Measurements from ENCODE around the gene MSRB3.
"Not testable (repeated sequence)": the region's sequence is repeated elsewhere in the genome, so short reads cannot be mapped to it uniquely, and the experiment has no call there.

MSRB3 gene

DNA sequence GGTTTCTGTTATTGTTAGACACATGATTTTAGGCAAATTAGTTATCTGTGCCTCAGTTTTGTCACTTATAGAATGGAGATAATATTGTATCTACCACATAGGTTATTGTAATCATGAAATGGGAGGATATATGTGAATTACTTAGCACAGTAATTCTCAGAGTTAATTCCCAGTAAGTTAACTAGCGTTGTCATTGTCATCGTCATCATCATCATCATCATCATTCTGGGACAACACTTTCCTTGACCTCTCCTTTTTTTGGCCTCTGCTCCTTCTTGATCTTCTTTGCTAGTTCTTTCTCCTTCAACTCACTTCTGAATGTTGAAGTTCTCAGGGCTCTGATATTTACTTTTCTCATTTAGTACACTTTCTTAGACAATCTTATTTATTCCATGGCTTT is 13.8 kb downstream of the MSRB3 start:
- no peak for DNase-seq

DNA sequence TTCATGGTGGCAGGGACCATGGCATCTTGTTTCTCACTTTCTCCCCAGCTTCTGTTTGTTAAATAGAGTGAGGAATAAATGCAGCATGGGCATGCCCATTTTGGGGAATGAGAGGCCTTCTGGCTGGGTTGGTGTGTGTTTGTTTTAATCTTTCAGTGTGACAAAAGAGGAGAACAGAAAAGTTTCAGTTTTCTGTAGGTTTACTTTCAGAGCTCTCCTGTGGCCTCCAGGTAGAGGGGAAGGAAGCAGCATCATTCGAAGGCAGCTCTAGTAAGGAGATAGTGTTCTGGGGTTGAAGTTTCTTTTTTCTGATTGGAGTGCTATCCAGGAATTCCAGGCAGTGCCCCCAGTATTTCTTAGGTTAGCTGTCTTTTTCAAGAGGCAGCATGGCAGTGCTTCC is 15.3 kb downstream of the MSRB3 start:
- no peak for DNase-seq

DNA sequence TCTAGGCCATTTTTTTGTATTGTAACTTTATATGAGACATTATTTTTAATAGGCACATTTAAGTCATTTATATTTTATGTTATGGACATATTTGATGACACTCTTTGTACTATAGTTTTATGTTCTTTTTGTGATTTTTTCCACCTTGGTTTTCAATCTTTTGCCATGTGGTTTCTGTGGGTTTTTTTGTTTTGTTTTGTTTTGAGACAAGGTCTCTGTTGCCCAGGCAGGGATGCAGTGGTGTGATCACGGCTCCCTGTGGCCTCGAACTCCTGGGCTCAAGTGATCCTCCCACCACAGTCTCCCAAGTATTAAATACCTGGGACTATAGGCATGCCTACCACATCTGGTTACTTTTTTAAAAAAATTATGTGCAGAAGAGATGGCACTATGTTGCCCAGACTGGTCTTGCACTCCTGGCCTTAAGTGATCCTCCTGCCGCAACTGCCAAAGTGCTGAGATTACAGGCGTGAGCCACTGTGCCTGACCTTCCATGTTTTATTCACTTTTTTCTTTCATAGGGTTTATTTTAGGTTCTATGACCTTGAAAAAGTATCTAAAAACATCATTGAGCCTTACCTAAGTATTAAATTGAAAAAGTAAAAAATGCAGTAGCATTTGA is 16.3 kb downstream of the MSRB3 start:
- no peak for DNase-seq

DNA sequence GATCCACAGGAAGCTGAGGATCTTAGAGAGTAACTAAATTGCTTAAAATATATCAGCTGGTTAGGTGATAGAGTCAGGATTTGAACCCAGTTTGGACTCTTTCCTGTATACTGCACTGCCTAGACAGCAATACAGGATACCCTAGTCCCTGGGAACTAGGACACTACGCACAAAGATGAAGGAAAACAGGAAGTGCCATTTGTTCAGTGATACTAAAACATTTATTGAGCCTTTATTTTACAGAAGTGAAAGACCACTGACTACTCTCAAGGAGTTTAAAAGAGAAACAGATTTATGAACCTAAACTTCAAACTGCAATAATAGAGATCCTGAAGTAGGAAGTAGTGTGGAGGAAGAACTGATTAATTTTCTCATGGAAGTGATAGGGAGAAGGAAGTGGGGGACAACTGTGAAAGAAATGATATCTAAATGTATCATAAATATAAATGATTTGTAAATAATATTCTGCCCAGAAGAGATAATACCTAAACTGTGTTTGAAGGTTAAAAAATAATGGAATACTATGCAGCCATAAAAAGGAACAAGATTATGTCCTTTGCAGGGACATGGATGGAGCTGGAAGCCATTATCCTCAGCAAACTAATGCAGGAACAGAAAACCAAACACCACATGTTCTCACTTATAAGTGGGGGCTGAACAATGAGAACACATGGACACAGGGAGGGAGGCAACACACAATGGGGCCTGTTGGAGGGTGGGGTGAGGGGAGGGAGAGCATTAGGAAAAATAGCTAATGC is 18.2 kb downstream of the MSRB3 start:
- no peak for DNase-seq

DNA sequence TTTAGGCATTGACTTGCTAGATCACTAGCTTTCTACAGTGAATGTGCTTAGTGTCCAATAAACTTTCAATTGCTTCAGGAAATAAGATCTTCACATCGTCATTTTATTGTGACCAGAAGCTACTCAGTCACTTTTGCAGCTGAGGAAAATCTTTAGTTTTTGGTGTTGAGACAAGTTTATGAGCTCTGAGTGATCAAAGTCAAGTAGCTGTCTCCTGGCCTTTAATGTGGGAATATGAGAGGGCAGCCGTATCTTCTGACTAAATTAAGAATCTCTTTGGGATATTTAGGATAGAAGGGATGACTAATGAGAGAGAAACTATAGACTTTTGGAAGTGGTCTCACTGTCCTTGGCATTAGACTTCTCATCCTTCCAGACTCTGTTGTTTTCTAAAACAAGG is 21.6 kb downstream of the MSRB3 start:
- no peak for DNase-seq

DNA sequence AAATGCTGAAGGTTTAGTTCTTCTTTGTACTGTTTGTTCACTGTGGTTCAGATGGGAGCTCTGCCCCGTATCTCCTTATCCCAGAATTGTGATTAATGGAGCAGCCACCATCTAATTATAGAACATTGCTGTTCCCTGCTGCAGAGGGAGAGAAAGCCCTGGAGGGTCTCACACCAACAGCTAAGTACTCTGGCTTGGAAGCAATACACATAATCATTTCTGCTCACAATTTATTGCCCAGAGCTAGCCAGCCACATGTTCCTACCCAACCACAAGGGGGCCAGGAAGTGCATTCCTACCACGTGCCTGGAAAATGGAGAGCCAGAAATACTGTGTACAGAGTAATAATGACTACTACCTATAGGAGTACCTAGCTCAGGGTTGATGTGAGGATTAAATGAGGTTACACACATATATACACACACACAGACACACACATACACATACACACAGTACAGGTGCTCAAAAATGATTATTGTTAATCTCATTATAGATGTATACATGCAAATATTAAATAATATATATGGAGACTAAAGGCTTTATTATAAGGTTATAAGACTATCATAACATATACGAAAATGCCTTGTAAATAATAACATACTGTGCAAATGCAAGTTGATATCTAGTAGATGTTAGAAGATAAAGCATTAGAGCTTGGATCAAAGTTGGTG is 22.3 kb downstream of the MSRB3 start:
- DNase-seq: no peak

DNA sequence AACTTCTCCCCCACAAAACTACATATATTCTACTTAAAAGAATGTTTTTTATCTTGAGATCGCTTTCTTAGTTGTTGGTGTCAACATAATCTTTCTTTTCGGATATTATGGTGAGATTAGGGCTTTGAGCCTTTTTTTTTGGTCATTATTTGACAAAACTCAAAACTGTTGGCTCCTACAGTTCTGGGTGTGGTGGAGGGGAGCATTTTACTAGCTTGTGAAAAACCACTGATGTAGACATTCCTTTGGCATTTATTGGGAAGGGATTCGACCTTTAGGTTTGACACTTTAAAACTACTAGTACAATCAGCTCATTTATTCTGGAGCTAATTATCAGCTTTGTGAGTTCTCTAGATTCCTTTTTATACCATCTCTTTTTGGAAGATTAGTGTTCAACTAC is 24.4 kb downstream of the MSRB3 start:
- DNase-seq: no peak

DNA sequence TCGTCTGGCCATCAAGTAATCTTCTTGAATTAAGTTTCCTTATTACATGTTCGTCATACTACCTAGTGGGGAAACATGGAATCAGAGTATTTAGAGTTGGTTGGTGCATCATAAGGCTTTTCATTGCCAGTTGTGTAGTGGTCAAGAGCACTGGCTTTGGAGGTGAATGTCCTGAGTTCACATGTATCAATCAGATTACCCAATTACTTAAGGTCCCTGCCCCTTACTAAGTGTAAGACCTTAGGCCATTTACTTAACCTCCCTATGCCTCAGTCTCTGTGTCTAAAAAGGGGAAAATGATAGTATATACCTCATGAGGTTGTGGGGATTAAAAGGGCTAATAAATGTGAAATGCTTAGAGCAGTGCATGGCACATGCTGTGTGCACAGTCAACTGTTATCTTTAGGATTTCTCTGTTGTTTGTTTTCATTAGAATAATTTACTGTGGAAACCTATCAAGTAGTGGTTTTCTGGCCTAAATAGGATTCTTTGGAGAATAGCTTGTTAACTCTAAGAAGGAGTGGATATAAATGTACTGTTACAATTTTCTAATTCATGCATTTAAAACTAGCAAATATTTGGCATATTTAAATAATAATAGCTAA is 27.0 kb downstream of the MSRB3 start:
- no peak for DNase-seq

DNA sequence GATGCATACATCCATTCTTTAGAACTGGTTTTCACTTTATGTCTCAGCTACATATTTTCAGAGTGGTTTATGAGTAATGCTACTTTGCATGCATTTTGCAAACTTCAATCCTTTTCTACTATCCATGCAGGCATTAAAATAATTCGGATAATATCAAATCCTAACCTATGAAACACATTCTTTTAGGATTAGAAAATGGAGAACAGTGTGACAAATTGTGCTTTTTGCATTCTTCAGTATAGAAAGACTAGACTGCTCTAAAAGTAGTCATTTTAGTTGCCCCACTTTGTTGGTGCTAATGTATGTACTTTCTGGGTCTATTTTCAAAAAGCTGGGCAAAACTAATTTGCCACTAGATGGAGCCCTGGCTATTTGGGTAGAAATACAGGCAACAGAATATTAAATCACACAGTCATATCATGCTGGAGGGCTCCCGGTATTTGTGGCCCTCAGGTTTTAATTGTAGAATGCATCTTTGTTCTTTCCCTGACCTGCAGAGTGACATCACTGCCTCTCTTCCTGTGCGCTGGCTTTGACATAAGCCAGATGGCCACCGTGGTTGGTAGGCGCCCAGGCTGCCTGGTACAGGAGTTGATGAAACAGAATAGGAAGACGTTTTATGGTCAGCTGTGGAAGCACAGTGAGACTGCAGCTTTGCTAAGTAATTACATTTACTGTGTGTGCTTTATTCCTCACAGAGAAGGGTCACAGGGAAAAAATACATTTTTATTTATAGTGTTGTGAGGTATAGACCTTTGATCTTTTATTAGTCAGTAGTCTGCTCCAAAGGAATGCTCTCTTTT is 28.1 kb downstream of the MSRB3 start:
- DNase-seq: no peak

DNA sequence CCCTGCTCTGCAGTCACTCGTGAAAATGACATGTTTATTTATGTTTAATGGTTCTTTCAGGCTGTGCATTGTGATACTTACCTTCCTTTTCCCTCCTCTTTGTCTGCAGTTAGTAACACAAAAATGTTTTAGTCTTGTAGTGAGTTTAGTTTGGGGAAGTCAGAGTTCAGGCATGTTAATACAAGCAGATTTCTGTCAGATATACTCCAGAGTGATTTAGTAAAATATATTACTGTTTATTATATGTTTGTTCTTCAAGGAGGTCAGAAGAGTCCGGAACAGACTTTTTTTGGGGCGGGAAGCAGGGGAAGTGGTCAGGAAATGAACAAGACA is 28.7 kb downstream of the MSRB3 start:
- DNase-seq: no peak

DNA sequence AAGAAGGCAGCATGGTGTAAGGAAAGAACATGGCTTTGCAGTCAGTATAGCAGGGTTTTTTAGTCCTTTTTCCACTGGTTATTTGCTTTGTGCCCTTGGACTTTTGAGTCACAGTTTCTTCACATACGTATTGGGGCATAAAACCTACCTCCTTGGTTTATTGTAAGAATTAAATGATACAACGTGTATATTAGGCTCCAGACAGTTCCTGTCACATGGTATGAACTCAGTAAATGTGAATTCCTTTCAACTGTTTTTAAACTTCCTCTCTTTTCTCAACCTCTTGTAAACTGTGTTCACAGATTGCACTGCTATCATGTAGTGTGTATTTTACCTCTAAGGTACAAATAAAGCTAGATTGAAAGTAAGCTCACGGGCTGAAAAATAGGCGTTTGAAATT is 29.5 kb downstream of the MSRB3 start:
- no peak for DNase-seq

DNA sequence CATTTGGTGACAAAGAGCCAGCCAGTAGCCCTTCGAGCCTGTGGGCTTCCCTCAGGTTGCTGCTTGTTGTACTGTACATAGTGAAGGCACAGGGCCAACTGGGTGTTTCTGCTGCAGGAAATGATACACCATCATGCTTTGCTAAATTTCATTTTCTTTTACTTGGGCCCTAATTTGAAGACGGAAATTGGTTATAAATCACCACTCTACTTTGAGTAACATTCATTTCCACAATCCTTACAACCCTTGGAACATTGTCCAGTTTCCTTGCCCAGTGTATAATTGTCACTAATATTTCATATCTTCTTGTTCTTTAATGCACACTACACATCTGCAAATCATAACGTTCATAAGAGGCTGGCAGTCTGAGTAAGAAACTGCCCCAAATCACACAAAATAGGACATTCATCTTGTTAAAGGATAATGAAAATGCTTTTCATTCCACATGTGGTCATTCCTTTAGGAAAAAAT is 30.2 kb downstream of the MSRB3 start:
- no peak for DNase-seq

DNA sequence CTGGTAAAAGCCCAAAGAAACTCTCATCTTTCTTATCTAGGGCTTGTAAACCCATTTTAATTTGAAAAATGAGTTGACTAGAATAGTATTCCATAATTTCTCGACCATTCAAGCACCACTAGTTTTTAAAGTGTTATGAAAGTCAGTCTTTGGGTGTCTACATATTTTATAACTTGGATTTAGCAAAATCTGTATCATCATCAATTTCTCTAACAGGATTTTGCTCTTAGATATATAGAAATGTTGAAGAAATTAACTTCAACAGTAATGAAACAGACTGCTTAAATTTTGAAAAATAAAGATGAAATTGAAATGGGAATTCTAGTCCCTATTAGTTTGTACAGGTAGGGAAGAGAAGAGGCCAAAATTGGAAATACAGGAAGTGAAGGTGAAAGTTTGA is 32.8 kb downstream of the MSRB3 start:
- no peak for DNase-seq

DNA sequence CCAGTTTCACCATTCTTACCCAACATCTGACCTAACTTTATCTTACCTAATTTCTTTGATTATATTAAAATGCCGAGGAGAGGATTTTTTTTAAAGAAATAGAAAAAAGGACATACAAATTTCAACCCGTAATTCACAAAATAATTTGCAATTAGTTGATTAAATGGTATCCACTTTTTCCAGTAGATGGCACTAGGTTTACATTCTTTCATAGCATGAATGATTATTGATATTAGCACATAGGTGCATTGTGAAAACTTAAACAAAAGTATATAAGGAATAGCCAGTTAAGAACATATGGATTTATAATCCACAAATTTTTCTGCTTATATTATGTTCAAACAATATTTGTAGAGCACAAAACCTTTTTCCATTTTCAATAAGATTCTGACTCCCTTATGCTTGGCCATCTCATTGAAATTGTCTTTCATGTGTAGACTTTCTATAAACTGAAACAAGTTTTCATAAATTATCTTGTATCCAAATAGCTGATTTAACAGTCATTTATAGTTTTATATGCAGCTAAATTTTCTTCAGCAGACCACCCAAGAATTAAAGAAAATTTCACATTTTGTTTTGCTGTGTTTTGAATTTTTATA is 35.3 kb downstream of the MSRB3 start:
- no peak for DNase-seq

DNA sequence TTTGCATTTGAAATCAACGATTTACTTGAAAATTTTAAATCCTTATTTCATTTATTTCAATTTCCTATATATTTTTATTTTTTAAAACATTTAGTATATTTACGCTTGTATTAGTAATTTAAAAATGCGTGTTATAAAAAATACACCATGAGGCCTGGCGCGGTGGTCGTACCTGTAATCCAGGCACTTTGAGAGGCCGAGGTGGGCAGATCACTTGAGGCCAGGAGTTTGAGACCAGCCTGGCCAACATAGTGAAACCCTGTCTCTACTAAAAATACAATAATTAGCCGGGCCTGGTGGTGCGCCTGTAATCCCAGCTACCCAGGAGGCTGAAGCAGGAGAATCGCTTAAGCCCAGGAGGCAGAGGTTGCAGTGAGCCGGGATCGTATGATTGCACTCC is 36.8 kb downstream of the MSRB3 start:
- not testable (repeated sequence) for DNase-seq

DNA sequence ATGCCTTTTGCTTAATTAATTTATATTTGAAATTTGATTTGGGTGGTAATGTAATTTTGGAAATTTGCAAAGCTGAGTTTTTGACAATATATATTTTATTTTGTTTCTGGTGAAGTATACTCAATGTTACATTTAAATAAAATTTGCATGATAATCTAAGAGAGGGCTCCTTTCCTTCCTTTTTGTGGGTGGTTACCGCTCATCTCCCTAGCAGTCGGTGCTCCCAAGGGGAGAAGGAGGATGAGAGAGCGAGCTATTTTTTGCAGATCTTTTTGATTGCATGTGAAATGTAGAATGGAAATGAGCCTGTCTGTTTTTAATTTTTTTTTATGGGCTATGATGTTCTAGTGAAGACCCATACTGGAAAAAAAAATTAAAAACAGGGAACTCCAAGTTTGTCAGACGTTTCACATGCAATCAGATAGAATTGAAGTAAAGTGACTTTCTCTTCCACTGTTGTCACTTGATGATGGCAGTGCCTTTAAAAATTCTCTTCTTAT is 39.8 kb downstream of the MSRB3 start:
- no peak for DNase-seq

DNA sequence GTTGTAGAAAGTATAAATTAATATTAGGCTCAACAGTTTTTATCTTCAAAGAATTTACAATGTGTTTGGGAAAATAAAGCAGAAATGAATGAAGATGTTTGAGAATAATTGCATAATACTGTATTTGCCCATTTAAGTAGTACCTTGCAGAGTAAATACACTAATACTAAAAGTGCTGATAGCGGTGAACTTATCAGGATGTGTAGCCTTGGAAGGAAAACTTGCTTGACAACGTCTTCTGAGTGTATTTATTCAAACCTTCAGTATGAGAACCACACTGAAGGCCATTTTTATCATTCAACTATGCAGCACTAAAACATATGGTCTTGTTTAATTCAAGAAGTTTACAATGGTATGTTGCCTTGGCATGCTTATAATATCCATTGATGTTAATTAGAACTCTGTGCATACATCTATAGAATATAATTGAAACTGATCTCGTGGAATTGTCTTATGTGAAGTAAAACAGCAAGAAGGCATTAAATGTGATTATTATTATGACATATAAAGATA is 41.3 kb downstream of the MSRB3 start:
- DNase-seq: no peak

DNA sequence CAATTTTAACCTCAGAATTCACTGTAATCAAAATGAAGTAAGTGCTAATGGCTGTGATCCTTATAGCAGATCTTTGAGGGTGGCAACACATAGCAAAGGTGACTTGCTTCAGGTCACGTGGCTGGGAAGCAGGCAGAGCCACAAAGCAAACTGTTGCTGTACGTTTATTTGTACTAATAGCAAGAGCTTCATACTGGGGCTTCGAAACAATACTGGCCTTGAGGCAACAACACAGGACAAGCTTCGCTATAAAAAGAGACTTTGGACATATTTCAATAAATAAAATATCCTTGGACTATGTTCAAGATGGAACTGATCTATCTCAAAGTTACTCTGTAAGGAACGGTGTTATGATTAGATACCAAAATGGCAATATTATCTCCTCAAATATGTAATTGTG is 44.6 kb downstream of the MSRB3 start:
- DNase-seq: no peak

DNA sequence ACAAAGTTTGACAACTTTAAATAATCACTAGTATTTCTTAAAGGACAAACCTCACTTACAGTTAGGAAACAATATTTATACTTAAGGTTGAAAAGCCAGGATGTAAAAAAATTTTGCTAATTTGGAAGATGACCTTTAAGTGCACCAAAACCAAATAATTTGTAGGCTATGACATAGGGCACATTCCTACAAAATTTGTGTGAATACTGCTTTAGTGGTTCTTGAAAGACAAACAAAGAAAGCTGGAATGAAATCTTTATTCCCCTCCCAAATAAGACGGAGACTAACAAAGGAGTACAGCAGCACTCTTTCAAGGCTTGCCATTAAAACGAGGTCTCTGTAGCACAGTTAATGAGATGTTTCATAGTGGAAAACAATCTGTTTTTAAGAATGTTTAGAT is 45.6 kb downstream of the MSRB3 start:
- DNase-seq: no peak

DNA sequence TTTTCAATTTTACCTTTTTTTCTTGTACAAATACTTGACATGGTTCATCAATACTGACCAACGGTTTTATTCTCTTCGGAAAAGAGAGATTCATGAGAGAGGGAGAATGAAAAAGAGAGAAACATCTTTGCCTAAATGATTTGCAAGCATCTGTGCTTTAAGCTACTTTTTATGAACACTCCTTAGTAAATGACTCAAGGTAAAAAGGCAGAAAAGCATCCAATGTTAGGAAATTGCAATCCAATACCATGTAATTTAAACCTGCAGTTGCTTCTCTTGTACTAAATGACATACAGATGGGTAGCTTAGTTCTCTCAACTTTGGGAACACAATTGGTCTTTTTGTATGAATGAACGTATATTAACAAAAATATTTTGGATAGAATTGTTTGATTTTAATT is 46.1 kb downstream of the MSRB3 start:
- DNase-seq: no peak

DNA sequence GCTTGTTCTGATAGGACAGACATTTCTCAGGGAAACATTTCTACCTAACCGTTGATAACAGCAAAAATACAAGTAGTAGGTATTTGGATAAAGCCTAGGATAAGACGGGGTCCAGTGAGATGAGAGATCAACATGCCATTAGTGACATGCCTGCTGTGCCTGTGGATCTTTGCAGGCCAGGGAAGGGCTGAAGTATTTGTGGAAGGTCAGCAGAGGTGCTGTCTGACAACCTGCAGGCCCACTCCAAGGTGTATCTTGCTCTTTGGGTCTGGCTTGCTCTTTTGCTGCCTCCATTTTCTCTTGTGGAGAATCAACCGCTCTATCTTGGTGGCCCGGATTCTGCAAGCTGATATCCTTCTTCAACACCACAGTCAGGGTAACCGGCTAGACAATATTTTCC is 46.7 kb downstream of the MSRB3 start:
- no peak for DNase-seq

DNA sequence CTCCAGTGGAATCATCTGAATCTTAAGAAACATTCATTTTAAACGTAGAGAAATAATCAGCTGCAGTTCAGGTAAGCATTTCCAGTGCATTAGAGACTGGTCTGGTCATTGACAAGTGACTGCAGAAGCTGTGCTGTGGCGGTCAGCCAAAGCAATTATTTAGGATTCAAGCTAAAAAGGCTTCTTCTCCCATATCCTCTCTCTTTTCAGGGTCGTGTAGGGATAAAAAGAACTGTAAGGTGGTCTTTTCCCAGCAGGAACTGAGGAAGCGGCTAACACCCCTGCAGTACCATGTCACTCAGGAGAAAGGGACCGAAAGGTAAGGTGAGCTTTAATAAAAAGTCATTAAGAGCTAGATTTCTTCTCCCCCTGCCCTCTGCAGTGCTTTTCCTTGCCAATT is 48.1 kb downstream of the MSRB3 start:
- no peak for DNase-seq

Measured in activated naive CD4-positive, alpha-beta T cell (primary cell).